Subcutaneous adipose tissue (tissue), 4 donors: ENCODE results near the gene MBD3L5. TPM values are rescaled to one million over a fixed set of nuclear protein-coding genes. Genes with fewer than 3 reads are reported as not detected.
"Not testable (repeated sequence)": the region's sequence is repeated elsewhere in the genome, so short reads cannot be mapped to it uniquely, and the experiment has no call there.

ENCODE experiments used
- CTCF ChIP-seq: fragments of 450-650 bp; IDR thresholded peaks from one replicate; pipeline ENCODE4 v1.5.1; 2016; ENCODE audit warnings: low read depth, mild to moderate bottlenecking, control low read depth, antibody characterized with exemption, moderate library complexity
- total RNA-seq, 4 donors: library from RNA; depleted of rRNA; stranded (reverse); fragments of >200 nt; gene quantifications; one replicate each; pipeline ENCODE4 v1.1.0, GENCODE V29; 2016

Gene MBD3L5
- total RNA-seq, 4 donors from 2014 or later = not detected

DNA sequence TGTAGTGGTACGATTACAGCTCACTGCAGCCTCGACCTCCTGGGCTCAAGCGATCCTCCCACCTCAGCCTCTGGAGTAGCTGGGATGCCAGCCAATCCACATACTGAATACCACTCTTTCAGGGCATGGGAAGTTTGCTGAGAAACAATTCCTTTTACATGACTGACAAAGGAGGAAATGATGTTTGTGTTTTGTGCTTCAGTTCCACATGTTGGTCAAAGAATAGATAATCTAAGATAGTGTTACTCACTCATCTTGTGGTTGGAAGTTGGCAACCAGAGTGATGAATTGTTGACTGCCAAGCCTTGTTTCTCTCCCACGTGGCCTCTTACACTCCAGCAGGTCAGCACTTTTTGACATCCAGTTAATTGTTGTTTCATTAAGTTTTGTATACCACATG, 16.7 kb upstream of the MBD3L5 start:
- TF ChIP-seq CTCF = no peak

DNA sequence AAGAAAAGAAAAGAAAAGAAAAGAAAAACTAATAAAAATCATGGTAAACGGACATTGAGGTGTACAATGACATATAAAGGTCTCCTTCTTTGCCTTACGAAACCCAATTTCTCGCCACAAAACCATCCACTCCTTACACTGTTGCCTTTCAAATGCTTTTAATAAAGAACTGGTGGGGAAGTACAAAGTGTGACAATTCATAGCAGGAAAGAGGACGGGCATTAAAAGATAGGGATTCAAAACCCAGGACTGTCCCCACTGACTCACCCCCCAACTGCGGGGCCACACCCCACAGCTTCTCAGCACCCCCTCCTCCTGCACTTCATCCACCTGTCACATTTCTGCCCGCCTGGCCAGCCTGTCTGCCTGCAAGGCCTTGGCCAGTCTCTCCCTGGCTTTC, 11.6 kb upstream of the MBD3L5 start:
- TF ChIP-seq CTCF = no peak

DNA sequence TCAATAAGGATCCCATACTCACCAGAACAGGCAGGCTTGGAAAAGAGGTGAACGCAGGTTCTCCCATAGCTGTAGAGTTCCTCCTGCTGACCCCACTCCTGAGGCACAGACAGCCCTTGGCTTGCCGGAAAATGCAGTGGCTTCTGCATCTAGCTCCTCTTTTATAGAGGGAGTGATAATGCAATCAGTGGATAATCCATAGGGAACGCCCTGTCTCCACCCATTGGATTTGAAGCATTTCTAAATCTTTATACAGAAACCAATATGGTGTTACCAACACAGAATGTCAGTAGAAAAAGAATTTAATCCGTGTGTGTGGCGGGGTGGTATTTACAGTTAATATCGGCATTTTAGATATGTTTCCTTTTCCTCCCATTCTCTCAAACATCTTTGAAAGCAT, 9.0 kb upstream of the MBD3L5 start, which contains the start of gene MBD3L2B:
MBD3L2B (minus strand) TSS at position 101 of the 400 bp plus-strand sequence; CDS start at position 67, 34 bp downstream.
- TF ChIP-seq CTCF = not testable (repeated sequence)

- TF ChIP-seq CTCF = not testable (repeated sequence)
Observed at GRCh38 chr19:7040079-7040478, 9.7 kb downstream of the MBD3L5 start, which contains the start of gene MBD3L4. Gene MBD3L4, minus strand, starts transcription at chr19:7040179. Its CDS starts 35 bp downstream, at chr19:7040144.

DNA sequence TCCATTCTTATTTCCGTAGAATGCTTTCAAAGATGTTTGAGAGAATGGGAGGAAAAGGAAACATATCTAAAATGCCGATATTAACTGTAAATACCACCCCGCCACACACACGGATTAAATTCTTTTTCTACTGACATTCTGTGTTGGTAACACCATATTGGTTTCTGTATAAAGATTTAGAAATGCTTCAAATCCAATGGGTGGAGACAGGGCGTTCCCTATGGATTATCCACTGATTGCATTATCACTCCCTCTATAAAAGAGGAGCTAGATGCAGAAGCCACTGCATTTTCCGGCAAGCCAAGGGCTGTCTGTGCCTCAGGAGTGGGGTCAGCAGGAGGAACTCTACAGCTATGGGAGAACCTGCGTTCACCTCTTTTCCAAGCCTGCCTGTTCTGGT, 18.6 kb downstream of the MBD3L5 start, which contains the start of gene MBD3L2:
MBD3L2 (plus strand) TSS at position 301 of the 400 bp plus-strand sequence; CDS start at position 354, 53 bp downstream.
- not testable (repeated sequence) for TF ChIP-seq CTCF

DNA sequence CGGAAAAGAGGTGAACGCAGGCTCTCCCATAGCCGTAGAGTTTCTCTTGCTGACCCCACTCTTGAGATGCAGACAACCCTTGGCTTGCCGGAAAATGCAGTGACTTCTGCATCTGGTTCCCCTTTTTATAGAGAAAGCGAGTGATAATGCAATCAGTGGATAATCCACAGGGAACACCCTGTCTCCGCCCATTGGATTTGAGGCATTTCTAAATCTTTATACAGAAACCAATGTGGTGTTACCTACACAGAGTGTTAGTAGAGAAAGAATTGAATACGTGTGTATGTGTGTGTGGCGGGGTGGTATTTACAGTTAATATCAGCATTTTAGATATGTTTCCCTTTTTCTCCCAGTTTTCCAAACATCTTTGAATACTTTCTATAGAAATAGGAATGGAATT, 28.2 kb downstream of the MBD3L5 start, which contains the start of gene MBD3L3:
MBD3L3 (minus strand) TSS at position 101 of the 400 bp plus-strand sequence; CDS start at position 30, 71 bp downstream.
- TF ChIP-seq CTCF = not testable (repeated sequence)

GRCh38 chr19:7063339-7063738, 33.0 kb downstream of the MBD3L5 start:
- TF ChIP-seq CTCF = no peak
